Measurements from ENCODE around the gene TIMM21. TPM values are rescaled to one million over a fixed set of nuclear protein-coding genes. Genes with fewer than 3 reads are reported as not detected.
A peak's percentile ranks its signal among the peaks of the same experiment; 100 is the strongest.

Gene TIMM21
- total and polyA plus RNA-seq, 2 of the 13 experiments (the other 11 are each of a cell fraction or from before 2014, with no cell fraction given) = 29.6 to 62.3 TPM

DNA sequence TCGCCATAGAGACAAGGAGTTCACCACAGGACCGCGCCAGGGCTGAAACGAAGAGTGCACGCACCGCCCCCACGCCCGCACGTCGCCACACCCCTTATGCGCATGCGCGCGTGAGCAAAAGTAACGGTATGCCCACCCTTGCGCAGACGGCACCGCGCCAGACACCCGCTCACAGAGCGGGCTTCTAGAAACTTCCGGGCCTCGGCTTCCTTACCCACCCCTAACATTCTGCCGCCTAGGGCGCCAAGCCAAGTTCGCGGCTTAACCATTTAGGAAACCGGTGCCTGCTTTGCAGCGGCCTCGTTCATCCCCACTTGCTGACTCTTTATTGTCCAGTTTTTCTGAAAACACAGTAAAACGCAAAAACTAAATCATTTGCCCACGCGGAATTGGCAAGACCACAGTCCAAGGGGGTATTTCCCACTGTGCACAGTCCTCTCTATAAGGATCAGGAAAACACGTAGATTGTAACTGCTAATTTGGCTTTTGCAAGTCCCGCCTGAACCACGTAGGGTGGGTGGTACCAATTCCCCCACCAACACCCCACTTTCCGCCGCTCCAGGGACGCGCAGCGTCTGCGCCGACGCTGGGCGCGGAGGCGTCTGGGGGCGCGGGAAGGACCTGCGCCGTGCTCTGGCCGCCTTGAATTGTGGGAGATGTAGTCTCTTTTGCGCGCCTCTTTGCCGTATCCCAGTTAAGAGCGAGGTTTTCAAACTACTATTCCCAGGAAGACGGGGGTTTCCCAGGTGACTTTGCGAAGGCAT, at the start of gene TIMM21, which contains the start of gene FBXO15 (continued):
- TF ChIP-seq PRDM15 (CRISPR knock-in tag; IDR thresholded peaks at IDR 0.05) (peak; percentile 64; the same call in 1 of the 2 replicates), ZNF878 (CRISPR knock-in tag; IDR thresholded peaks at IDR 0.05) (peak; percentile 52), XBP1 (CRISPR knock-in tag; IDR thresholded peaks at IDR 0.05) (0 out of 2 replicates have a peak, but pooled peaks have one; percentile 80), ONECUT2 (CRISPR knock-in tag; IDR thresholded peaks at IDR 0.05) (0 out of 2 replicates have a peak, but pooled peaks have one; percentile 13), ZNF556 (CRISPR knock-in tag; IDR thresholded peaks at IDR 0.05; ENCODE audit: borderline replicate concordance) (peak; percentile 67; the same call in 1 of the 2 replicates), ZNF335 (CRISPR knock-in tag; IDR thresholded peaks at IDR 0.05) (peak; percentile 69; the same call in 1 of the 2 replicates), THAP11 (CRISPR knock-in tag; IDR thresholded peaks at IDR 0.05) (peak; percentile 99), MTF2 (CRISPR knock-in tag; IDR thresholded peaks at IDR 0.05; ENCODE audit: borderline replicate concordance) (no peak), YEATS2 (CRISPR knock-in tag; IDR thresholded peaks at IDR 0.05; ENCODE audit: borderline replicate concordance) (peak; percentile 95), TEAD3 (CRISPR knock-in tag; optimal IDR thresholded peaks at IDR 0.05; ENCODE audit: borderline replicate concordance) (peak; percentile 45), KLF13 (CRISPR knock-in tag; IDR thresholded peaks at IDR 0.05) (no peak), ZNF691 (CRISPR knock-in tag; IDR thresholded peaks at IDR 0.05; ENCODE audit: borderline replicate concordance, low read depth) (no peak)
- TF ChIP-seq, protein P1, sequence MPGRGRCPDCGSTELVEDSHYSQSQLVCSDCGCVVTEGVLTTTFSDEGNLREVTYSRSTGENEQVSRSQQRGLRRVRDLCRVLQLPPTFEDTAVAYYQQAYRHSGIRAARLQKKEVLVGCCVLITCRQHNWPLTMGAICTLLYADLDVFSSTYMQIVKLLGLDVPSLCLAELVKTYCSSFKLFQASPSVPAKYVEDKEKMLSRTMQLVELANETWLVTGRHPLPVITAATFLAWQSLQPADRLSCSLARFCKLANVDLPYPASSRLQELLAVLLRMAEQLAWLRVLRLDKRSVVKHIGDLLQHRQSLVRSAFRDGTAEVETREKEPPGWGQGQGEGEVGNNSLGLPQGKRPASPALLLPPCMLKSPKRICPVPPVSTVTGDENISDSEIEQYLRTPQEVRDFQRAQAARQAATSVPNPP (CRISPR knock-in tag; IDR thresholded peaks at IDR 0.05) = peak; percentile 38; the same call in 1 of the 2 replicates
- TF ChIP-seq, protein P2, sequence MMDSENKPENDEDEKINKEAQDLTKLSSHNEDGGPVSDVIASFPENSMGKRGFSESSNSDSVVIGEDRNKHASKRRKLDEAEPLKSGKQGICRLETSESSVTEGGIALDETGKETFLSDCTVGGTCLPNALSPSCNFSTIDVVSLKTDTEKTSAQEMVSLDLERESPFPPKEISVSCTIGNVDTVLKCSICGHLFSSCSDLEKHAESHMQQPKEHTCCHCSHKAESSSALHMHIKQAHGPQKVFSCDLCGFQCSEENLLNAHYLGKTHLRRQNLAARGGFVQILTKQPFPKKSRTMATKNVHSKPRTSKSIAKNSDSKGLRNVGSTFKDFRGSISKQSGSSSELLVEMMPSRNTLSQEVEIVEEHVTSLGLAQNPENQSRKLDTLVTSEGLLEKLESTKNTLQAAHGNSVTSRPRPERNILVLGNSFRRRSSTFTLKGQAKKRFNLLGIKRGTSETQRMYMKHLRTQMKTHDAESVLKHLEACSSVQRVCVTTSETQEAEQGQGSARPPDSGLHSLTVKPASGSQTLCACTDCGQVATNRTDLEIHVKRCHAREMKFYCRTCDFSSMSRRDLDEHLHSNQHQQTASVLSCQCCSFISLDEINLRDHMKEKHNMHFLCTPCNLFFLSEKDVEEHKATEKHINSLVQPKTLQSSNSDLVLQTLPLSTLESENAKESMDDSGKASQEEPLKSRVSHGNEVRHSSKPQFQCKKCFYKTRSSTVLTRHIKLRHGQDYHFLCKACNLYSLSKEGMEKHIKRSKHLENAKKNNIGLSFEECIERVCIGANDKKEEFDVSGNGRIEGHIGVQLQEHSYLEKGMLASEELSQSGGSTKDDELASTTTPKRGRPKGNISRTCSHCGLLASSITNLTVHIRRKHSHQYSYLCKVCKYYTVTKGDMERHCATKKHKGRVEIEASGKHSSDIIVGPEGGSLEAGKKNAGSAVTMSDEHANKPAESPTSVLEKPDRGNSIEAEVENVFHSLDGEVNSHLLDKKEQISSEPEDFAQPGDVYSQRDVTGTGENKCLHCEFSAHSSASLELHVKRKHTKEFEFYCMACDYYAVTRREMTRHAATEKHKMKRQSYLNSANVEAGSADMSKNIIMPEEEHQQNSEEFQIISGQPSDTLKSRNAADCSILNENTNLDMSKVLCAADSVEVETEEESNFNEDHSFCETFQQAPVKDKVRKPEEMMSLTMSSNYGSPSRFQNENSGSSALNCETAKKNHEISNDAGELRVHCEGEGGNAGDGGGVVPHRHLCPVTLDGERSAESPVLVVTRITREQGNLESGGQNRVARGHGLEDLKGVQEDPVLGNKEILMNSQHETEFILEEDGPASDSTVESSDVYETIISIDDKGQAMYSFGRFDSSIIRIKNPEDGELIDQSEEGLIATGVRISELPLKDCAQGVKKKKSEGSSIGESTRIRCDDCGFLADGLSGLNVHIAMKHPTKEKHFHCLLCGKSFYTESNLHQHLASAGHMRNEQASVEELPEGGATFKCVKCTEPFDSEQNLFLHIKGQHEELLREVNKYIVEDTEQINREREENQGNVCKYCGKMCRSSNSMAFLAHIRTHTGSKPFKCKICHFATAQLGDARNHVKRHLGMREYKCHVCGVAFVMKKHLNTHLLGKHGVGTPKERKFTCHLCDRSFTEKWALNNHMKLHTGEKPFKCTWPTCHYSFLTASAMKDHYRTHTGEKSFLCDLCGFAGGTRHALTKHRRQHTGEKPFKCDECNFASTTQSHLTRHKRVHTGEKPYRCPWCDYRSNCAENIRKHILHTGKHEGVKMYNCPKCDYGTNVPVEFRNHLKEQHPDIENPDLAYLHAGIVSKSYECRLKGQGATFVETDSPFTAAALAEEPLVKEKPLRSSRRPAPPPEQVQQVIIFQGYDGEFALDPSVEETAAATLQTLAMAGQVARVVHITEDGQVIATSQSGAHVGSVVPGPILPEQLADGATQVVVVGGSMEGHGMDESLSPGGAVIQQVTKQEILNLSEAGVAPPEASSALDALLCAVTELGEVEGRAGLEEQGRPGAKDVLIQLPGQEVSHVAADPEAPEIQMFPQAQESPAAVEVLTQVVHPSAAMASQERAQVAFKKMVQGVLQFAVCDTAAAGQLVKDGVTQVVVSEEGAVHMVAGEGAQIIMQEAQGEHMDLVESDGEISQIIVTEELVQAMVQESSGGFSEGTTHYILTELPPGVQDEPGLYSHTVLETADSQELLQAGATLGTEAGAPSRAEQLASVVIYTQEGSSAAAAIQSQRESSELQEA (CRISPR knock-in tag; IDR thresholded peaks at IDR 0.05; ENCODE audit: not compliant biosample characterization) = peak; percentile 58

Measured in HepG2 (cell line).